Mucosa of stomach (tissue), 1 donor: Measurements from ENCODE around the gene RGMB.
"Not testable (repeated sequence)": the region's sequence is repeated elsewhere in the genome, so short reads cannot be mapped to it uniquely, and the experiment has no call there.

Experiments
- H3K27me3 ChIP-seq: one replicate; pipeline ENCODE4 v1.7.0; 2013; ENCODE audit warnings: mild to moderate bottlenecking, low read length; ENCODE audit not compliant: control insufficient read depth, insufficient read depth
- H3K36me3 ChIP-seq: one replicate; pipeline ENCODE4 v1.7.0; 2013; ENCODE audit warnings: low read length; ENCODE audit not compliant: control insufficient read depth, insufficient read depth
- H3K4me1 ChIP-seq: one replicate; pipeline ENCODE4 v1.7.0; 2013; ENCODE audit warnings: mild to moderate bottlenecking, low read length; ENCODE audit not compliant: control insufficient read depth, insufficient read depth
- H3K4me3 ChIP-seq: one replicate; pipeline ENCODE4 v1.7.0; 2013; ENCODE audit warnings: low read length
- H3K9ac ChIP-seq: one replicate; pipeline ENCODE4 v1.7.0; 2013; ENCODE audit warnings: mild to moderate bottlenecking, low read length, moderate library complexity
- H3K9me3 ChIP-seq: one replicate; pipeline ENCODE4 v1.7.0; 2013; ENCODE audit warnings: mild to moderate bottlenecking, low read length, moderate library complexity; ENCODE audit not compliant: control insufficient read depth
- donor health status: Pancreatic carcinoma.

Gene RGMB, protein sequence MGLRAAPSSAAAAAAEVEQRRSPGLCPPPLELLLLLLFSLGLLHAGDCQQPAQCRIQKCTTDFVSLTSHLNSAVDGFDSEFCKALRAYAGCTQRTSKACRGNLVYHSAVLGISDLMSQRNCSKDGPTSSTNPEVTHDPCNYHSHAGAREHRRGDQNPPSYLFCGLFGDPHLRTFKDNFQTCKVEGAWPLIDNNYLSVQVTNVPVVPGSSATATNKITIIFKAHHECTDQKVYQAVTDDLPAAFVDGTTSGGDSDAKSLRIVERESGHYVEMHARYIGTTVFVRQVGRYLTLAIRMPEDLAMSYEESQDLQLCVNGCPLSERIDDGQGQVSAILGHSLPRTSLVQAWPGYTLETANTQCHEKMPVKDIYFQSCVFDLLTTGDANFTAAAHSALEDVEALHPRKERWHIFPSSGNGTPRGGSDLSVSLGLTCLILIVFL

DNA sequence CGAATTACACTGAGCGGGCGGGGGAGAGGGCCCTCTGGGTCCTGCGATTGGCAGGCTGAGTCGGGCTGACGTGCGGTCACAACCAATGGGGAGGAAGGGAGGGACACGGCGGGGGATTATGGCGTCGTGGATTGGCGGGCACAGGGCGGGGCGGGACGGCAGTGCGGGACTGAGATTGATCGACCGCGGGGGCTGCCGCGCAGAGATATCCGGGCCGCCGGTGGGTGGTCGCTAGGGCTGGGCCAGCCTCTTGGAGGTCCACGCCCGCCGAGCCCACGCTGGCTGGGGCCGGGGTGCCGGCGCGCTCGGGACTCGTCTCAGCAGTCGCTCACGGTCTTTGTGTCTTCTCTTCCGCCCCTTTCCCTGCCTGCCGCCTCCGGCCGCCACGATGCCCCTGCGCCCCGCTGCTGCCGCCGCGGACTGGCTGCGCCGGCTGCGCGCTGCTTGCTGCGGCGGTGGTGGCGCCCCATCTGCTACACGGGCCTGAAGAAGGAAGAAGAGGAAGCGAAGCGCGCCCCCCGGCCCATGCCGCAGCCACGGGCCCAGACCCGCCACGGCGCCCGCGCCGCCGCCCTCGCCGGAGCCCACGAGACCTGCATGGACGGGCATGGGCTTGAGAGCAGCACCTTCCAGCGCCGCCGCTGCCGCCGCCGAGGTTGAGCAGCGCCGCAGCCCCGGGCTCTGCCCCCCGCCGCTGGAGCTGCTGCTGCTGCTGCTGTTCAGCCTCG lies at the start of gene RGMB:
Gene RGMB (plus strand): TSS at position 200 of the 728 bp plus-strand sequence. CDS start 408 bp downstream, at position 608.
- no peaks in the 10 kb centered on the region for H3K36me3 ChIP-seq
- H3K9ac ChIP-seq: peak within 1 kb of the TSS; percentile 77
- H3K4me3 ChIP-seq: peak within 1 kb of the TSS; percentile 76
- H3K27me3 ChIP-seq: no peaks in the 10 kb centered on the region
- no peaks in the 10 kb centered on the region for H3K9me3 ChIP-seq
- H3K4me1 ChIP-seq: peaks cover 9% of the 10 kb centered on the region

DNA sequence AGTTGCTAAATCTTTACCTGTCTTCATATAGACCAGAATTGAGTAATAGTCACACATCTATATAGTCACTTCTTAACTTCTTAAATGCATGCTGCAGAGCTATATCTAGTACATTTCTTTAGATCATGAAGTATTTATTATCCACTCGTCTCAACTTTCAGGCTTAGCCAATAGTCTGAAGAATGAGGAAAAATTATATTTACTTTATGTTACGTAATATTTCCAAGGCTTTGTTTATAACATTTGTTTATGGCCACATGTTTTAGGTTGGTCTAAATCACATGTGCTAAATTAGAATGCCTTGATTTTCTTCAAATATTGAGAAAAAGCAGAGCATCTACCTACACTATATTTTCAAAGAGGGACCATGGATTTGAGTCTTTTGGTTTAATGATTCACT lies 47.2 kb upstream of the RGMB start:
- Histone ChIP-seq H3K27me3 (no peaks in the 10 kb centered on the region), H3K9me3 (no peaks in the 10 kb centered on the region), H3K4me1 (no peaks in the 10 kb centered on the region), H3K9ac (no peak overlapping the region), H3K36me3 (no peaks in the 10 kb centered on the region), H3K4me3 (no peak overlapping the region)

DNA sequence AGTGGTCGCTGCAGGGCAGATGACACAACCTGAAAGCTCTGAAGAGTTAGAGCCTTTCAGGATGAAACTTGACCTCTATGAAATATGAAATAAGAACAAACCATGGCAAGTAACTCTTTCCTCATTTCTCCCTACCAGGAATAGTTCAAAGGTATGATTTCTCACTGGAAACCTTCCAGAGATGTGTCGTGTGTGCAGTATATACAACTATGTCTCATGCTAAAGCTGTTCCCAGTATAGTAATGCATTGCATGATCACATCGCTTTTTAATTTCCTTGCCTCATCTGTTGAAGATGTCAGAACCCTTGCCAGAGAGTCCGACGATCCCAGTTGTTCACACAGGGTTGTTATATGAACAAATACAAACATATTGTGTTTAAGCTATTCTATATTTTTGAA lies 45.8 kb upstream of the RGMB start:
- Histone ChIP-seq H3K9ac (no peak overlapping the region), H3K9me3 (no peaks in the 10 kb centered on the region), H3K27me3 (no peaks in the 10 kb centered on the region), H3K4me3 (no peak overlapping the region), H3K4me1 (no peaks in the 10 kb centered on the region), H3K36me3 (no peaks in the 10 kb centered on the region)

DNA sequence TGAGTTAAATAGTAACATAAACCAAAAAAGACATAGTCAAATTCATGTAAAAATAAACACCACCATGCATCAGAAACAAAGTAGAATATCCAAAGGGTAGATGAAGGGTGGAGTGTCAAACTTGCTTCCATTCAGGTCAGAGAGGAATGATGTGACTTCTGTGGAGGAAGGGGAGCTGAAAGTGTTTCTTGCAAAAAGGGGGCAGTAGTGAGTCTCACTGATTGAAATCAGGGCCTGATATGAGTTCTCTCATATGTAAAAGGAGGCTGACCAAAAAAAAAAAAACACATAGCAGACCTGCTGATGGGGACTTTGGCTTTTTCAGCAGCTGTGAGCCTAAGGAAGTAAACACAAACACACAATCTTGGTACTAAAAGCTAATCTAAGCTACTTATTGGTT lies 38.8 kb upstream of the RGMB start:
- H3K4me3 ChIP-seq: no peak overlapping the region
- H3K9ac ChIP-seq: no peak overlapping the region
- no peaks in the 10 kb centered on the region for H3K4me1 ChIP-seq
- H3K27me3 ChIP-seq: no peaks in the 10 kb centered on the region
- H3K36me3 ChIP-seq: no peaks in the 10 kb centered on the region
- H3K9me3 ChIP-seq: no peaks in the 10 kb centered on the region

DNA sequence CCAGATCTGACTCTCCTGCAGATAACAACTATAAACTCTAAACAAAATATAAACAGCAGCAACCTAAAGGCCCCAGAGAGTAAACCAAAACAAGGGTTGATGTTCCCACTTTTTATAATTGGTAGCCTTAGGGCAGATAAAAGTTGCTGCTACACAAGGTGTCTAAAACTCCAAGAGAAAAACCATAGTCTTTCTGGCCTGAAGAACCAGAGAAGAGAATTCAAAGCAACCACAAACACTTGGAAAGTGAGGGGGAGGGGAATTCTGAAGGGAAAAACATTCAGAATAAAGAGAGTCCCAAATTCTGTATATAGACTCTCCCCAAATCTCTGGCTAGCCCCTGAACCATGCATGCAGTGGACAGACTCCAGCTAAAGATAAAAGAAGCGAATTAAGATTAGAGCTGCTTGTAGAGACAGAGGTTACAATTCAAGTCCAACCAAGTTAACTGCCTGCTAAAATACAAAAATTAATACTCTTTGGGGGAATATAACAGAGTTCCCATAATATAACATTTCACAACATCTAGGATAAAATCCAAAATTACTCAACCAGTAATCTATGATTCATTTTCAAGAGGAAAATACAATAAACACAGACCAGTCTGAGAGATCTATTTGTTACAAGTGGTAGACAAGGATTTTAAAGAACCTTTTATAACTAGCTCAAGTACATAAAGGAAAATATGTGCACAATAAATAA lies 37.5 kb upstream of the RGMB start:
- H3K9me3 ChIP-seq: no peaks in the 10 kb centered on the region
- H3K36me3 ChIP-seq: no peaks in the 10 kb centered on the region
- no peaks in the 10 kb centered on the region for H3K27me3 ChIP-seq
- no peaks in the 10 kb centered on the region for H3K4me1 ChIP-seq
- H3K4me3 ChIP-seq: no peak overlapping the region
- H3K9ac ChIP-seq: no peak overlapping the region

DNA sequence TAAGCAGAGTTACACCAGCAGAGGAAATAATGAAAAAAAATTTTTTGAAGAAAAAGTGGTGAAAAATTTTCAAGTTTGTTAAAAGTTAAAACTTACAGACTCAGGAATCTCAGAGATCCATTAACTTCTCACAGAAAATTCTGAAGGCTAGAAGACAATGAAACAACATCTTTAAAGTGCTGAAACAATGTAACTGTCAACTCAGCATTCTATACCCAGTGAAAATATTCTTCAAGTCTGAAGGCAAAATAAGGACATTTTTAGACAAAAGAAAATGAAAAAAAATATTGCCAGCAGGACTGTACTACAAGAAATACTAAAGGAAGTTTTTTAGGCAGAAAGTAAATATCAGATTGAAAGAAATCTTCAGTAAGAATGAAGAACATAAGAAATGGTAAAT lies 36.7 kb upstream of the RGMB start:
- no peak overlapping the region for H3K9ac ChIP-seq
- H3K4me3 ChIP-seq: no peak overlapping the region
- no peaks in the 10 kb centered on the region for H3K36me3 ChIP-seq
- no peaks in the 10 kb centered on the region for H3K4me1 ChIP-seq
- no peaks in the 10 kb centered on the region for H3K9me3 ChIP-seq
- no peaks in the 10 kb centered on the region for H3K27me3 ChIP-seq

DNA sequence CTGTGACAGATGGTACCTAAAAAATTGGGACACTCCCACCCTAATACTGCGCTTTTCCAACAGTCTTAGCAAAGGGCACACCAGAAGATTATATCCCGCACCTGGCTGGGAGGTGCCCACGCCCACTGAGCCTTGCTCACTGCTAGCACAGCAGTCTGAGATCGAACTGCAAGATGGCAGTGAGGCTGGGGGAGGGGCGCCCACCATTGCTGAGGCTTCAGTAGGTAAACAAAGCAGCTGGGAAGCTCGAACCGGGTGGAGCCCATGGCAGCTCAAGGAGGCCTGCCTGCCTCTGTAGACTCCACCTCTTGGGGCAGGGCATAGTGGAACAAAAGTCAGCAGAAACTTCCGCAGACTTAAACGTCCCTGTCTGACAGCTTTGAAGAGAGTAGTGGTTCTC lies 36.0 kb upstream of the RGMB start:
- not testable (repeated sequence) for H3K9me3 ChIP-seq, H3K27me3 ChIP-seq, H3K4me3 ChIP-seq, H3K4me1 ChIP-seq, H3K9ac ChIP-seq, H3K36me3 ChIP-seq

DNA sequence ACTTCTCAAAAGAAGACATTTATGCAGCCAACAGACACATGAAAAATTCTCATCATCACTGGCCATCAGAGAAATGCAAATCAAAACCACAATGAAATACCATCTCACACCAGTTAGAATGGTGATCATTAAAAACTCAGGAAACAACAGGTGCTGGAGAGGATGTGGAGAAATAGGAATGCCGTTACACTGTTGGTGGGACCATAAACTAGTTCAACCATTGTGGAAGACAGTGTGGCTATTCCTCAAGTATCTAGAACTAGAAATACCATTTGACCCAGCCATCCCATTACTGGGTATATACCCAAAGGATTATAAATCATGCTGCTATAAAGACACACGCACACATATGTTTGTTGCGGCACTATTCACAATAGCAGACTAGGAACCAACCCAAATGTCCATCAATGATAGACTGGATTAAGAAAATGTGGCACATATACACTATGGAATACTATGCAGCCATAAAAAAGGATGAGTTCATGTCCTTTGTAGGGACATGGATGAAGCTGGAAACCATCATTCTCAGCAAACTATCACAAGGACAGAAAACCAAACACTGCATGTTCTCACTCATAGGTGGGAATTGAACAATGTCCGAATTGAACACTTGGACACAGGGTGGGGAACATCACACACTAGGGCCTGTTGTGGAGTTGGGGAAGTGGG lies 34.8 kb upstream of the RGMB start:
- H3K4me1 ChIP-seq, H3K36me3 ChIP-seq, H3K9me3 ChIP-seq, H3K9ac ChIP-seq, H3K27me3 ChIP-seq, H3K4me3 ChIP-seq: not testable (repeated sequence)

DNA sequence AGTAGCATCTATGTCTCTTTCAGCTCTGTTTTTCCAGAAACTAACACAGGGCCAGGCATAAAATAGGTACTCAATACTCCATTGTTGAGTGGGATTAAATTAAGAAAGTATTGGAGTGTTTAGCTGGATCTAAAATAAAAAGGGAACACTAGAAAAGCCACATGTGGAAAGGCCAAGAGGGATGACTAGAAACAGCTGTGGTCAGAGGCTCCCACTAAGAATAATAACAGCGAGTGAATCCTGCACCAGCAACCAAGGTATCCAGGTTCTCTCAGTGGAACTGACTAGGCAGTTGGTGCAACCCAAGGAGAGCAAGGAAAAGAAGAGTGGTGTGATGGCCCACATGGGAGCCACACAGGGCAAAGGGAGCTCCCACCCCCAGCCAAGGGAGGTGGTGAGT lies 31.5 kb upstream of the RGMB start:
- no peaks in the 10 kb centered on the region for H3K27me3 ChIP-seq
- H3K36me3 ChIP-seq: no peaks in the 10 kb centered on the region
- no peak overlapping the region for H3K4me3 ChIP-seq
- no peak overlapping the region for H3K9ac ChIP-seq
- no peaks in the 10 kb centered on the region for H3K9me3 ChIP-seq
- no peaks in the 10 kb centered on the region for H3K4me1 ChIP-seq

DNA sequence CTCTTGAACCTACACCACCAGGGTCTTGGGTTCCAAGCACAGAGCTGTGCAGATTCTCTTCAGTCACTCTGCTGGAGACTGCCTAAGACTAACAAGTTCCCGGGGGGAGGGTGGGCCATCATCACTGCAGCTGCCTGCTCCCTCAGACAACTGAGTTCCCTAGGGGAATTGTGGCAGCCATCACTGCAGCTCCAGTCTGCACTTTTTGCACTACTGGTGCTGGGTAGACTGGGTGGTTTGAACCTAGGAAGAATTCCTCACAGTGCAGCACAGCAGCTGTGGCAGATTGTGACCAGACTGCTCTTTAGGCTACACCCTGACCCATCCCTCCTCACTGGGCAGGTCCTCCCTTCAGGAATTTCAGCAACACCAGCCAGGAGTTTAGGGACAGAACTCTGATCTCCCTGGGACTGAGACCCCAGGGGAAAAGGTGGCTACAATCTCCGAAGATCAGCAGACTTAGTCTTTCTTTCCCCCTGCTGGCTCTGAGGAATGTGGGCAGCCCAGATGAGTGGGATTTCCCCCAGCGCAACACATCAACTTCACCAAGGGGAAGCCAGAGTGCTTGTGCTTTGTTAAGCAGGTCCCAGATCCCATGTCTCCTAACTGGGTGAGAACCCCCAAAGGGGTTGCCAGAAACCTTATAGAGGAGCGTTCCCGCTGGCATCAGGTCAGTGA lies 30.9 kb upstream of the RGMB start:
- no peaks in the 10 kb centered on the region for H3K9me3 ChIP-seq
- no peaks in the 10 kb centered on the region for H3K36me3 ChIP-seq
- no peaks in the 10 kb centered on the region for H3K27me3 ChIP-seq
- H3K4me3 ChIP-seq: no peak overlapping the region
- H3K9ac ChIP-seq: no peak overlapping the region
- no peaks in the 10 kb centered on the region for H3K4me1 ChIP-seq

DNA sequence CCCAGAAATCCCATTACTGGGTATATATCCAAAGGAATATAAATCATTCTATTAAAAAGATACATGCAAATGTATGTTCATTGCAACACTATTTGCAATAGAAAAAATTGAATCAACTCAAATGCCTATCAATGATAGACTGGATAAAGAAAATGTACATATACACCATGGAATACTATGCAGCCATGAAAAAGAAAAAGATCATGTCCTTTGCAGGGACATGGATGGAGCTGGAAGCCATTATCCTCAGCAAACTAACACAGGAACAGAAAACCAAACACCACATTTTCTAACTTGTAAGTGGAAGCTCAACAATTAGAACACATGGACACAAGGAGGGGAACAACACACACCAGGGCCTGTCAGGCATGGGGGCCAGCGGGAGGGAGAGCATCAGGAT lies 25.2 kb upstream of the RGMB start:
- H3K4me3 ChIP-seq, H3K9me3 ChIP-seq, H3K36me3 ChIP-seq, H3K9ac ChIP-seq, H3K4me1 ChIP-seq, H3K27me3 ChIP-seq: not testable (repeated sequence)
